Fibroblast of lung (primary cell): ENCODE results near the gene CFAP119.

Experiments
- CTCF ChIP-seq, 2 donors: IDR thresholded peaks in 1 of 2; conservative IDR thresholded peaks in 1 of 2; 1 replicate in 1 of 2; 2 replicates in 1 of 2; pipeline ENCODE4 v1.5.1; 2011 to 2012; ENCODE audit warnings: low read length in 2 of 2, control low read depth in 1 of 2, inconsistent platforms in 1 of 2, low read depth in 1 of 2, mild to moderate bottlenecking in 1 of 2
- EZH2 ChIP-seq: IDR thresholded peaks from 2 replicates; pipeline ENCODE4 v1.5.1; 2012; ENCODE audit warnings: low read length, control low read depth, mild to moderate bottlenecking; ENCODE audit errors: missing control alignments

GRCh38 chr16:30711712-30712111 is 50.1 kb downstream of the CFAP119 start:
- TF ChIP-seq CTCF (conservative IDR thresholded peaks at IDR 0.05 in 1 of 2, IDR thresholded peaks at IDR 0.05 in 1 of 2; ENCODE audit: low read depth in 1 of 2, low read length in 2 of 2) (no peak), EZH2 (no peak)
